Lower leg skin (tissue), 4 donors: Measurements from ENCODE around the gene ESR2. TPM values are rescaled to one million over a fixed set of nuclear protein-coding genes. Genes with fewer than 3 reads are reported as not detected.

Experiments
- DNase-seq, 2 donors: peaks; one replicate each; pipeline ENCODE4 v3.0.0-alpha.2; 2019; ENCODE audit warnings: low spot score in 2 of 2
- H3K4me3 ChIP-seq: fragments of 200-600 bp; sonication (generic); 2 replicates; pipeline ENCODE4 v1.5.1; 2017; ENCODE audit warnings: mild to moderate bottlenecking, low read depth; ENCODE audit not compliant: poor library complexity, severe bottlenecking
- CTCF ChIP-seq, 3 donors: fragments of 450-650 bp; IDR thresholded peaks; one replicate each; pipeline ENCODE4 v1.5.1; 2016; ENCODE audit warnings: antibody characterized with exemption in 3 of 3, mild to moderate bottlenecking in 3 of 3, moderate library complexity in 2 of 3
- POLR2A ChIP-seq, 2 donors: fragments of 450-650 bp; IDR thresholded peaks; one replicate each; pipeline ENCODE4 v1.6.1; 2016 to 2017; ENCODE audit warnings: antibody characterized with exemption in 2 of 2, mild to moderate bottlenecking in 1 of 2, moderate library complexity in 1 of 2
- WGBS, 2 donors: methylation state at CpG; one replicate each; pipeline ENCODE4 v1.1.5; 2018; 5-methylcytosine and 5-hydroxymethylcytosine counted together
- intact Hi-C: fragments of 100-400 bp; cut with DNase I; formaldehyde crosslinking; loops from one replicate; pipeline ENCODE4 v1.15.0; 2023; ENCODE audit warnings: low total_unique reads
- total RNA-seq, 4 donors: library from RNA; depleted of rRNA; stranded (reverse); fragments of >200 nt; gene quantifications; one replicate each; pipeline ENCODE4 v1.1.0, GENCODE V29; 2016

Gene ESR2
- under 1 TPM; 0.08 to 0.65 (median 0.22) TPM for total RNA-seq

GRCh38 chr14:64293976-64294671, at the start of gene ESR2:
TSS of gene ESR2 (minus strand) at chr14:64294371. CDS start at chr14:64282985, 11,386 bp downstream.
- H3K4me3 ChIP-seq = peak within 1 kb of the TSS; percentile 22
- intact Hi-C loops = no loop called here
- TF ChIP-seq CTCF (IDR thresholded peaks at IDR 0.05) (no peak), POLR2A (IDR thresholded peaks at IDR 0.05) (no peak)
- DNase-seq = no peak
- 2% methylated on average over 41 to 48 of the region's 49 CpGs for WGBS, 2 donors

GRCh38 chr14:64340560-64341196, 46.5 kb upstream of the ESR2 start:
- DNase-seq = no peak
- WGBS, 2 donors = 96 to 97% methylated on average over 8 of the region's 8 CpGs
- TF ChIP-seq POLR2A (IDR thresholded peaks at IDR 0.05) (no peak), CTCF (IDR thresholded peaks at IDR 0.05) (no peak)
- intact Hi-C loops = loop anchor here (5.0 kb wide), 1 partner anchor 412 kb away; no protein-coding TSS in a partner anchor
- H3K4me3 ChIP-seq = no peak overlapping the region

GRCh38 chr14:64338616-64339316, 44.6 kb upstream of the ESR2 start:
- peak; percentile 96 to 97 for DNase-seq
- peak overlapping the region; percentile 41 for H3K4me3 ChIP-seq
- WGBS, 2 donors = 1% methylated on average over 28 to 34 of the region's 49 CpGs
- intact Hi-C loops = no loop called here
- TF ChIP-seq CTCF (IDR thresholded peaks at IDR 0.05) = no peak
- TF ChIP-seq POLR2A (IDR thresholded peaks at IDR 0.05) = no peak

GRCh38 chr14:64337888-64338615, 43.9 kb upstream of the ESR2 start:
- TF ChIP-seq CTCF (IDR thresholded peaks at IDR 0.05) (no peak), POLR2A (IDR thresholded peaks at IDR 0.05) (no peak)
- 0% methylated on average over 25 to 31 of the region's 49 CpGs for WGBS, 2 donors
- peak overlapping the region; percentile 52 for H3K4me3 ChIP-seq
- intact Hi-C loops = no loop called here
- peak; percentile 39 to 94 for DNase-seq

GRCh38 chr14:64329149-64329548, 35.0 kb upstream of the ESR2 start:
- WGBS, 2 donors = 79 to 83% methylated on average over 3 of the region's 3 CpGs
- intact Hi-C loops = no loop called here
- TF ChIP-seq POLR2A (IDR thresholded peaks at IDR 0.05) (no peak), CTCF (IDR thresholded peaks at IDR 0.05) (no peak)
- DNase-seq = no peak
- no peak overlapping the region for H3K4me3 ChIP-seq
